ENCODE measurements around the gene TSPO. TPM values are rescaled to one million over a fixed set of nuclear protein-coding genes. Genes with fewer than 3 reads are reported as not detected.
A peak's percentile ranks its signal among the peaks of the same experiment; 100 is the strongest.

TSPO gene
- total and polyA plus RNA-seq, 9 of the 15 experiments (the other 6 are each of a cell fraction or from before 2014, with no cell fraction given) = 4.9 to 126 (median 25.3) TPM

DNA sequence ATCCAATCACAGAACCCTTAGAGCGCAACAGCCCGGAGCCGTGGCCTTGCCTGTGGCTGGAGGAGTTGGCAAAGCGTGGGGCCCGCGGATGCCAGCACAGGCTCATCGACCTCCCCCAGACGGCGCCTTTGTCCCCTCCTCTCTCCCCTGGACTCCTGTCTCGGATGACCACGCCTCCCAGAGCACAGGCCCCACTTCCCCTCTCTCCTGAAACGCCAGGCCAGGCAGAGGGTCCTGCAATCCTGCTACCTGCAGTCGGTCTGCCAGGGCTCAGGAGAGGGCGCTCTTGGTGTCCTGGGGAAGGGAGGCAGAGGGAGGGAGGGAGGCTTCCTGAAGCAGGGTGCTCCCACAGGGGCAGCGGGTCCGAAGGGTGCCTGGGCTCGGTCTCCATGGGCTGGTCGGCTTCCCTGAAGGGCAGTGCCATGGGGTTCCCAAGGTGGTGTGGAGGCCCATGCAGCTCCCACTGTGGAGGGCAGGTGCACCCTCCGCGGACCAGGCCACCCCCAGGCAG is 52.2 kb downstream of the TSPO start:
- intact Hi-C loops (cut with micrococcal nuclease) = no loop called here
- 59% methylated on average over 7 of the region's 20 CpGs for WGBS (ENCODE audit: insufficient coverage, low coverage, missing lambda C conversion rate)
- peak; percentile 28; the same call in 2 of the 3 replicates for ATAC-seq
- Histone ChIP-seq H3K27me3 (ENCODE audit: control insufficient read depth in 2 of 2, insufficient read depth in 2 of 2, low read length in 2 of 2) (peaks cover 0 to 29% of the 10 kb centered on the region in 2 experiments; a peak in 3 of 5 replicates), H3K4me3 (no peak overlapping the region), H4K20me1 (replicated peaks; ENCODE audit: control insufficient read depth, insufficient read depth, low read length) (no peaks in the 10 kb centered on the region), H3K36me3 (ENCODE audit: control insufficient read depth, insufficient read depth, low read length) (no peaks in the 10 kb centered on the region), H3K9me1 (ENCODE audit: control insufficient read depth, insufficient read depth, low read length) (no peaks in the 10 kb centered on the region), H2AFZ (ENCODE audit: low read depth, low read length) (no peak overlapping the region), H3K27ac (ENCODE audit: extremely low read depth, low read depth, low read length) (no peak overlapping the region), H3K4me1 (replicated peaks in 1 of 2; ENCODE audit: control insufficient read depth in 2 of 2, insufficient read depth in 2 of 2, low read length in 2 of 2) (peaks cover 0 to 9% of the 10 kb centered on the region in 2 experiments; a peak in 2 of 5 replicates), H3K9ac (ENCODE audit: insufficient read depth in 1 of 2, low read depth in 2 of 2, low read length in 2 of 2) (no peak overlapping the region), H3K79me2 (ENCODE audit: control insufficient read depth, insufficient read depth, low read length) (no peaks in the 10 kb centered on the region), H3K9me3 (replicated peaks; ENCODE audit: control insufficient read depth, insufficient read depth, low read depth, low read length) (no peaks in the 10 kb centered on the region), H3K4me2 (ENCODE audit: insufficient read depth, low read length) (no peak overlapping the region)
- no peak for DNase-seq (ENCODE audit: extremely low read depth in 1 of 4, low spot score in 3 of 4)
- in situ Hi-C loops (cut with MboI) = no loop called here
- FAIRE-seq = no peak
- POLR2A ChIA-PET = interaction anchor here (1.0 kb wide), 1 partner anchor 588 kb away, joined by 3 read pairs; no protein-coding TSS in a partner anchor
- CTCF ChIA-PET (ENCODE audit: low intra/inter-chr PET ratio) = no interaction called here
- no TSS peak for BruUV-seq (replicated peaks)
- no peak for TF ChIP-seq NEUROD1 (IDR thresholded peaks at IDR 0.05; ENCODE audit: borderline replicate concordance, low read depth, low read length, partially characterized antibody)
- no peak for TF ChIP-seq NCOA2 (IDR thresholded peaks at IDR 0.05; ENCODE audit: partially characterized antibody in 2 of 2)
- no peak for TF ChIP-seq REST (IDR thresholded peaks at IDR 0.05; ENCODE audit: borderline replicate concordance)
- no peak for TF ChIP-seq REST (CRISPR knock-in tag; IDR thresholded peaks at IDR 0.05; ENCODE audit: low read depth)
- no peak for TF ChIP-seq XRCC3 (IDR thresholded peaks at IDR 0.05)
- TF ChIP-seq, protein P1, sequence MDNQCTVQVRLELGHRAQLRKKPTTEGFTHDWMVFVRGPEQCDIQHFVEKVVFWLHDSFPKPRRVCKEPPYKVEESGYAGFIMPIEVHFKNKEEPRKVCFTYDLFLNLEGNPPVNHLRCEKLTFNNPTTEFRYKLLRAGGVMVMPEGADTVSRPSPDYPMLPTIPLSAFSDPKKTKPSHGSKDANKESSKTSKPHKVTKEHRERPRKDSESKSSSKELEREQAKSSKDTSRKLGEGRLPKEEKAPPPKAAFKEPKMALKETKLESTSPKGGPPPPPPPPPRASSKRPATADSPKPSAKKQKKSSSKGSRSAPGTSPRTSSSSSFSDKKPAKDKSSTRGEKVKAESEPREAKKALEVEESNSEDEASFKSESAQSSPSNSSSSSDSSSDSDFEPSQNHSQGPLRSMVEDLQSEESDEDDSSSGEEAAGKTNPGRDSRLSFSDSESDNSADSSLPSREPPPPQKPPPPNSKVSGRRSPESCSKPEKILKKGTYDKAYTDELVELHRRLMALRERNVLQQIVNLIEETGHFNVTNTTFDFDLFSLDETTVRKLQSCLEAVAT (IDR thresholded peaks at IDR 0.05) = no peak
- TF ChIP-seq ZBTB7A (IDR thresholded peaks at IDR 0.05; ENCODE audit: borderline replicate concordance, control insufficient read depth, low read depth, low read length) = no peak
- TF ChIP-seq ZNF586 (CRISPR knock-in tag; conservative IDR thresholded peaks at IDR 0.05) = no peak
- 0 out of 6 replicates have a peak, but pooled peaks of 1 of the 3 experiments have one; percentile 16 for TF ChIP-seq CTCF (IDR thresholded peaks at IDR 0.05 in 2 of 3, conservative IDR thresholded peaks at IDR 0.05 in 1 of 3; ENCODE audit: insufficient read depth in 2 of 3, low read depth in 1 of 3, low read length in 3 of 3)
- TF ChIP-seq MEF2D (tag; conservative IDR thresholded peaks at IDR 0.05; ENCODE audit: low read depth) = no peak
